ENCODE results near the gene UTP14C.
"Not testable (repeated sequence)": the region's sequence is repeated elsewhere in the genome, so short reads cannot be mapped to it uniquely, and the experiment has no call there.

Gene UTP14C

GRCh38 chr13:52024481-52024880 lies at the start of gene UTP14C:
Gene UTP14C (plus strand): TSS chr13:52024691. CDS start chr13:52028805, 4,114 bp downstream.
- DNase-seq (ENCODE audit: low read depth in 4 of 4, low spot score in 1 of 4): no peak

GRCh38 chr13:51976423-51976822 lies 48.1 kb upstream of the UTP14C start:
- DNase-seq (ENCODE audit: low read depth in 4 of 4, low spot score in 1 of 4): no peak

GRCh38 chr13:51976890-51977289 lies 47.6 kb upstream of the UTP14C start:
- no peak for DNase-seq (ENCODE audit: low read depth in 4 of 4, low spot score in 1 of 4)

GRCh38 chr13:51977625-51978024 lies 46.9 kb upstream of the UTP14C start:
- no peak for DNase-seq (ENCODE audit: low read depth in 4 of 4, low spot score in 1 of 4)

- no peak for DNase-seq (ENCODE audit: low read depth in 4 of 4, low spot score in 1 of 4)
Observed at GRCh38 chr13:51978796-51979556, 45.5 kb upstream of the UTP14C start.

- DNase-seq (ENCODE audit: low read depth in 4 of 4, low spot score in 1 of 4): no peak
Observed at GRCh38 chr13:51980908-51981307, 43.6 kb upstream of the UTP14C start.

GRCh38 chr13:51981355-51981754 lies 43.1 kb upstream of the UTP14C start:
- DNase-seq (ENCODE audit: low read depth in 4 of 4, low spot score in 1 of 4): no peak

GRCh38 chr13:51983292-51983691 lies 41.2 kb upstream of the UTP14C start:
- not testable (repeated sequence) for DNase-seq (ENCODE audit: low read depth in 4 of 4, low spot score in 1 of 4)

GRCh38 chr13:51984904-51985303 lies 39.6 kb upstream of the UTP14C start:
- not testable (repeated sequence) for DNase-seq (ENCODE audit: low read depth in 4 of 4, low spot score in 1 of 4)

- DNase-seq (ENCODE audit: low read depth in 4 of 4, low spot score in 1 of 4): no peak
Observed at GRCh38 chr13:51988988-51989618, 35.4 kb upstream of the UTP14C start.

- no peak for DNase-seq (ENCODE audit: low read depth in 4 of 4, low spot score in 1 of 4)
Observed at GRCh38 chr13:51993713-51994112, 30.8 kb upstream of the UTP14C start.

GRCh38 chr13:51995677-51996551 lies 28.6 kb upstream of the UTP14C start:
- DNase-seq (ENCODE audit: low read depth in 4 of 4, low spot score in 1 of 4): no peak

- DNase-seq (ENCODE audit: low read depth in 4 of 4, low spot score in 1 of 4): no peak
Observed at GRCh38 chr13:51996641-51997040, 27.9 kb upstream of the UTP14C start.

GRCh38 chr13:51997186-51997585 lies 27.3 kb upstream of the UTP14C start:
- DNase-seq (ENCODE audit: low read depth in 4 of 4, low spot score in 1 of 4): no peak

- DNase-seq (ENCODE audit: low read depth in 4 of 4, low spot score in 1 of 4): no peak
Observed at GRCh38 chr13:51997641-51998330, 26.7 kb upstream of the UTP14C start.

- no peak for DNase-seq (ENCODE audit: low read depth in 4 of 4, low spot score in 1 of 4)
Observed at GRCh38 chr13:51998723-51999509, 25.6 kb upstream of the UTP14C start.

GRCh38 chr13:51999510-51999911 lies 25.0 kb upstream of the UTP14C start:
- DNase-seq (ENCODE audit: low read depth in 4 of 4, low spot score in 1 of 4): no peak

- no peak for DNase-seq (ENCODE audit: low read depth in 4 of 4, low spot score in 1 of 4)
Observed at GRCh38 chr13:51999921-52000320, 24.6 kb upstream of the UTP14C start.

GRCh38 chr13:52001120-52001731 lies 23.3 kb upstream of the UTP14C start:
- DNase-seq (ENCODE audit: low read depth in 4 of 4, low spot score in 1 of 4): no peak

GRCh38 chr13:52002361-52002760 lies 22.1 kb upstream of the UTP14C start:
- no peak for DNase-seq (ENCODE audit: low read depth in 4 of 4, low spot score in 1 of 4)
